SK-N-MC (cell line): ENCODE data around the gene THY1.

ENCODE experiments used
- EZH2 ChIP-seq: fragments of 200-600 bp; sonication (generic); IDR thresholded peaks from one replicate; pipeline ENCODE4 v1.6.1; 2017; ENCODE audit warnings: antibody characterized with exemption
- FOXP2 ChIP-seq: optimal IDR thresholded peaks from 2 replicates; pipeline ENCODE3; 2011; ENCODE audit warnings: mild to moderate bottlenecking, moderate library complexity; ENCODE audit not compliant: insufficient read depth; ENCODE audit errors: extremely low read length, control extremely low read depth
- POLR2AphosphoS5 ChIP-seq: IDR thresholded peaks from 2 replicates; pipeline ENCODE4 v1.6.1; 2012; ENCODE audit warnings: mild to moderate bottlenecking, low read depth, low read length, borderline replicate concordance

GRCh38 chr11:119404872-119405271, 18.1 kb downstream of the THY1 start:
- no peak for TF ChIP-seq EZH2
- TF ChIP-seq POLR2AphosphoS5 = no peak
- no peak for TF ChIP-seq FOXP2
